Hepatocyte (in vitro differentiated cells): Measurements from ENCODE around the gene SFMBT2.
"Not testable (repeated sequence)": the region's sequence is repeated elsewhere in the genome, so short reads cannot be mapped to it uniquely, and the experiment has no call there.

Source experiments
- CTCF ChIP-seq: fragments of 200-600 bp; sonication (generic); IDR thresholded peaks from 2 replicates; pipeline ENCODE4 v1.5.1; 2016; ENCODE audit warnings: antibody characterized with exemption, mild to moderate bottlenecking; ENCODE audit not compliant: poor library complexity
- EZH2 ChIP-seq: fragments of 200-600 bp; sonication (generic); IDR thresholded peaks from 2 replicates; pipeline ENCODE4 v1.6.1; 2016; ENCODE audit warnings: antibody characterized with exemption, mild to moderate bottlenecking, borderline replicate concordance

DNA sequence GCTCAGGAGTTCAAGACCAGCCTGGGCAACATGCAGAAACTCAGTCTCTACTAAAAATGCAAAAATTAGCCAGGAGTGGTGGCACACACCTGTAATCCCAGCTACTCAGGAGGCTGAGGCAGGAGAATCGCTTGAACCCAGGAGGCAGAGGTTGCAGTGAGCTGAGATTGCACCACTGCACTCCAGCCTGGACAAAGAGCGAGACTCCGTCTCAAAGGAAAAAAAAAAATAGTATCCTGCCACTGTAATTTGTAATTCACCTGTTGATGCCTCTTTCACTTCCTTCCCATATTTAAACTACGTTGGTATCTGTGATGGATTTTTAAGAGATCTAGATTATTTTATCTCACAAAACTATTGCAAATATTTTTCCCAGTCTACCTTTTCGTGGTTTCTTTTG, 18.5 kb downstream of the SFMBT2 start:
- not testable (repeated sequence) for TF ChIP-seq CTCF, EZH2
